Naive thymus-derived CD8-positive, alpha-beta T cell (primary cell): Measurements from ENCODE around the gene PGM2L1. TPM values are rescaled to one million over a fixed set of nuclear protein-coding genes. Genes with fewer than 3 reads are reported as not detected.
"Not testable (repeated sequence)": the region's sequence is repeated elsewhere in the genome, so short reads cannot be mapped to it uniquely, and the experiment has no call there.

Experiments
- ATAC-seq, 2 donors: fragments of 150-1000 bp; cut with Tn5 transposase in 1 of 2; sonication (Bioruptor Pico), chemical (Tn5 transposase) in 1 of 2; 1 replicate in 1 of 2; 2 replicates in 1 of 2; pipeline ENCODE4 v1.10.0; 2021; ENCODE audit warnings: mild to moderate bottlenecking in 2 of 2, moderate library complexity in 2 of 2
- POLR2A ChIA-PET: fragments of 350-600 bp; sonication (Branson Sonifier 250); formaldehyde crosslinking; loops from one replicate; lab custom pipeline; 2021; ENCODE audit warnings: antibody characterized with exemption; lab: Charles Lee
- DNase-seq, 10 donors: peaks; one replicate each; pipeline versions ENCODE4 v3.0.0 to v3.0.0-alpha.2; 2020 to 2022
- H3K27ac Mint-ChIP-seq, 10 donors: one replicate each; pipeline ENCODE4 v1.8.0; 2020 to 2022; ENCODE audit warnings: mild to moderate bottlenecking in 10 of 10, mixed read lengths in 10 of 10, moderate library complexity in 4 of 10, inconsistent platforms in 1 of 10
- H3K27me3 Mint-ChIP-seq, 5 donors: one replicate each; pipeline ENCODE4 v1.8.0; 2021 to 2022; ENCODE audit warnings: mixed read lengths in 5 of 5
- H3K36me3 Mint-ChIP-seq, 3 donors: one replicate each; pipeline ENCODE4 v1.8.0; 2020 to 2022; ENCODE audit warnings: mixed read lengths in 3 of 3, mild to moderate bottlenecking in 2 of 3, inconsistent platforms in 1 of 3
- H3K4me1 Mint-ChIP-seq, 4 donors: one replicate each; pipeline ENCODE4 v1.8.0; 2021 to 2022; ENCODE audit warnings: mixed read lengths in 4 of 4
- H3K4me3 Mint-ChIP-seq, 10 donors: one replicate each; pipeline ENCODE4 v1.8.0; 2020 to 2022; ENCODE audit warnings: mild to moderate bottlenecking in 10 of 10, mixed read lengths in 10 of 10, moderate library complexity in 6 of 10, inconsistent platforms in 1 of 10
- H3K9me3 Mint-ChIP-seq, 9 donors: one replicate each; pipeline ENCODE4 v1.8.0; 2020 to 2022; ENCODE audit warnings: mixed read lengths in 9 of 9, mild to moderate bottlenecking in 3 of 9, inconsistent platforms in 1 of 9, moderate library complexity in 1 of 9
- polyA plus RNA-seq, 3 donors: library from polyadenylated mRNA; unstranded; fragments of 300-500 nt; fragmentation: Illumina TruSeq; gene quantifications; one replicate each; pipeline ENCODE4 v1.2.3, GENCODE V29; 2021
- total RNA-seq, 8 experiments: library from RNA in 2 of 8; stranded (reverse) in 2 of 8; gene quantifications; one replicate each; pipeline ENCODE4 v1.2.3 and lab custom pipeline; 2021 to 2026

The PGM2L1 gene
- total and polyA plus RNA-seq, 5 experiments from 2014 or later: 2.8 to 11.5 (median 2.9) TPM

GRCh38 chr11:74425100-74425499 lies 26.9 kb upstream of the PGM2L1 start:
- POLR2A ChIA-PET: no interaction called here

GRCh38 chr11:74418509-74418895 lies 20.3 kb upstream of the PGM2L1 start:
- Mint-ChIP-seq H3K27ac (peak overlapping the region in 3 of 10 donors; percentile 48 to 71 (median 69)), H3K36me3 (no peaks in the 10 kb centered on the region), H3K4me3 (peak overlapping the region in 1 of 10 donors; percentile 31), H3K9me3 (no peaks in the 10 kb centered on the region), H3K4me1 (peaks cover 10 to 19% (median 17%) of the 10 kb centered on the region in 4 donors), H3K27me3 (no peaks in the 10 kb centered on the region)
- POLR2A ChIA-PET: interaction anchor here (0.6 to 0.8 kb wide), 2 partner anchors 18 to 19 kb away, joined by 3 to 5 read pairs; no protein-coding TSS in a partner anchor
- ATAC-seq (no peak), DNase-seq (no peak)

More at GRCh38 chr11:74425100-74425499, 26.9 kb upstream of the PGM2L1 start:
- ATAC-seq: no peak
- peaks cover 0 to 3% (median 0%) of the 10 kb centered on the region in 5 donors for H3K27me3 Mint-ChIP-seq
- no peaks in the 10 kb centered on the region for H3K4me1 Mint-ChIP-seq
- H3K27ac Mint-ChIP-seq: no peak overlapping the region
- H3K4me3 Mint-ChIP-seq: no peak overlapping the region
- peaks cover 0 to 4% (median 0%) of the 10 kb centered on the region in 3 donors for H3K36me3 Mint-ChIP-seq
- peaks cover 0 to 19% (median 0%) of the 10 kb centered on the region in 9 donors for H3K9me3 Mint-ChIP-seq
- DNase-seq: no peak

- Mint-ChIP-seq H3K9me3 (no peaks in the 10 kb centered on the region), H3K27ac (peak overlapping the region; percentile 82 to 92 (median 88)), H3K4me1 (peaks cover 10 to 19% (median 17%) of the 10 kb centered on the region in 4 donors), H3K36me3 (no peaks in the 10 kb centered on the region), H3K4me3 (peak overlapping the region in 2 of 10 donors; percentile 48 to 61), H3K27me3 (no peaks in the 10 kb centered on the region)
- POLR2A ChIA-PET: interaction anchor here (0.8 kb wide), 1 partner anchor 19 kb away, joined by 3 read pairs; no protein-coding TSS in a partner anchor
- no peak for DNase-seq
- peak in 1 of 2 donors; percentile 9 for ATAC-seq
These were observed 19.8 kb upstream of the PGM2L1 start for GRCh38 chr11:74417860-74418508.

- H3K4me1 Mint-ChIP-seq: peaks cover 10 to 19% (median 17%) of the 10 kb centered on the region in 4 donors
- H3K27me3 Mint-ChIP-seq: peaks cover 0 to 3% (median 0%) of the 10 kb centered on the region in 5 donors
- peak in 5 of 10 donors; percentile 5 to 69 (median 25) for DNase-seq
- ATAC-seq: peak; percentile 87 to 91
- no peaks in the 10 kb centered on the region for H3K36me3 Mint-ChIP-seq
- peak overlapping the region in 6 of 10 donors; percentile 26 to 61 (median 46) for H3K4me3 Mint-ChIP-seq
- H3K9me3 Mint-ChIP-seq: no peaks in the 10 kb centered on the region
- H3K27ac Mint-ChIP-seq: peak overlapping the region; percentile 82 to 92 (median 88)
- POLR2A ChIA-PET: no interaction called here
These were observed 19.2 kb upstream of the PGM2L1 start for GRCh38 chr11:74417379-74417804.

GRCh38 chr11:74416974-74417373 lies 18.7 kb upstream of the PGM2L1 start:
- H3K9me3 Mint-ChIP-seq, H3K36me3 Mint-ChIP-seq, DNase-seq, H3K27me3 Mint-ChIP-seq, ATAC-seq: not testable (repeated sequence)
- Mint-ChIP-seq H3K4me1 (peaks cover 10 to 19% (median 17%) of the 10 kb centered on the region in 4 donors), H3K27ac (peak overlapping the region in 9 of 10 donors; percentile 24 to 83 (median 64)), H3K4me3 (peak overlapping the region in 4 of 10 donors; percentile 14 to 59 (median 29))
- POLR2A ChIA-PET: interaction anchor here (0.6 kb wide), 1 partner anchor 185 kb away, joined by 3 read pairs; no protein-coding TSS in a partner anchor

GRCh38 chr11:74412733-74413359 lies 14.6 kb upstream of the PGM2L1 start:
- Mint-ChIP-seq H3K4me3 (no peak overlapping the region), H3K9me3 (no peaks in the 10 kb centered on the region), H3K27me3 (peaks cover 0 to 3% (median 0%) of the 10 kb centered on the region in 5 donors), H3K4me1 (peaks cover 10 to 19% (median 14%) of the 10 kb centered on the region in 4 donors), H3K36me3 (no peaks in the 10 kb centered on the region), H3K27ac (no peak overlapping the region)
- POLR2A ChIA-PET: interaction anchor here (0.5 to 1.4 kb wide), 2 partner anchors 15 to 1665 kb away, joined by 3 read pairs; partner anchors contain the start of gene PGM2L1
- ATAC-seq: no peak
- no peak for DNase-seq

- no peak overlapping the region for H3K27ac Mint-ChIP-seq
- H3K9me3 Mint-ChIP-seq: no peaks in the 10 kb centered on the region
- H3K4me1 Mint-ChIP-seq: peaks cover 4 to 13% (median 10%) of the 10 kb centered on the region in 4 donors
- POLR2A ChIA-PET: interaction anchor here (0.7 to 1.4 kb wide), 2 partner anchors 14 to 20 kb away, joined by 3 to 4 read pairs; partner anchors contain the start of gene PGM2L1
- H3K4me3 Mint-ChIP-seq: no peak overlapping the region
- peaks cover 0 to 3% (median 0%) of the 10 kb centered on the region in 5 donors for H3K27me3 Mint-ChIP-seq
- no peaks in the 10 kb centered on the region for H3K36me3 Mint-ChIP-seq
- ATAC-seq: no peak
- DNase-seq: no peak
These were observed 14.1 kb upstream of the PGM2L1 start for GRCh38 chr11:74412321-74412720.

- Mint-ChIP-seq H3K36me3 (no peaks in the 10 kb centered on the region), H3K9me3 (no peaks in the 10 kb centered on the region), H3K4me1 (no peaks in the 10 kb centered on the region), H3K4me3 (no peak overlapping the region), H3K27ac (no peak overlapping the region), H3K27me3 (peaks cover 0 to 4% (median 0%) of the 10 kb centered on the region in 5 donors)
- POLR2A ChIA-PET: no interaction called here
- ATAC-seq (no peak), DNase-seq (no peak)
These were observed 11.4 kb upstream of the PGM2L1 start for GRCh38 chr11:74409633-74410032.

GRCh38 chr11:74403607-74404321 lies 5.5 kb upstream of the PGM2L1 start:
- H3K4me3 Mint-ChIP-seq: no peak overlapping the region
- peaks cover 0 to 1% (median 0%) of the 10 kb centered on the region in 5 donors for H3K27me3 Mint-ChIP-seq
- H3K36me3 Mint-ChIP-seq: no peaks in the 10 kb centered on the region
- no peak for ATAC-seq
- no peaks in the 10 kb centered on the region for H3K9me3 Mint-ChIP-seq
- peaks cover 2 to 7% (median 5%) of the 10 kb centered on the region in 4 donors for H3K4me1 Mint-ChIP-seq
- no peak for DNase-seq
- H3K27ac Mint-ChIP-seq: peak overlapping the region in 1 of 10 donors; percentile 49
- POLR2A ChIA-PET: interaction anchor here (0.6 kb wide), 1 partner anchor 1897 kb away, joined by 5 read pairs; no protein-coding TSS in a partner anchor

- Mint-ChIP-seq H3K4me3 (no peak overlapping the region), H3K4me1 (peaks cover 5 to 21% (median 13%) of the 10 kb centered on the region in 4 donors), H3K9me3 (no peaks in the 10 kb centered on the region), H3K27ac (peak overlapping the region in 1 of 10 donors; percentile 17), H3K27me3 (no peaks in the 10 kb centered on the region), H3K36me3 (no peaks in the 10 kb centered on the region)
- ATAC-seq: no peak
- POLR2A ChIA-PET: no interaction called here
- DNase-seq: no peak
These were observed 2.4 kb upstream of the PGM2L1 start for GRCh38 chr11:74400606-74401005.

- peak; percentile 43 to 44 for ATAC-seq
- H3K9me3 Mint-ChIP-seq: no peaks in the 10 kb centered on the region
- H3K27ac Mint-ChIP-seq: peak overlapping the region; percentile 71 to 95 (median 92)
- H3K27me3 Mint-ChIP-seq: no peaks in the 10 kb centered on the region
- POLR2A ChIA-PET: interaction anchor here (1.0 to 2.6 kb wide), 4 partner anchors 8 to 96 kb away, joined by 3 to 28 read pairs (median 8); partner anchors contain the start of gene LIPT2
- H3K4me3 Mint-ChIP-seq: peak overlapping the region; percentile 93 to 100 (median 99)
- H3K4me1 Mint-ChIP-seq: peaks cover 10 to 25% (median 21%) of the 10 kb centered on the region in 4 donors
- peak in 9 of 10 donors; percentile 27 to 60 (median 41) for DNase-seq
- H3K36me3 Mint-ChIP-seq: no peaks in the 10 kb centered on the region
These were observed 561 bp downstream of the PGM2L1 start for GRCh38 chr11:74397501-74398243.
